GM18511 (cell line): ENCODE measurements around the gene CD300C.
"Not testable (repeated sequence)": the region's sequence is repeated elsewhere in the genome, so short reads cannot be mapped to it uniquely, and the experiment has no call there.

Experiments
- ATAC-seq: cut with Tn5 transposase; IDR thresholded peaks from one replicate; pipeline ENCODE4 v1.9.1; 2021; ENCODE audit warnings: mild to moderate bottlenecking, moderate library complexity; ENCODE audit not compliant: unreplicated experiment

Gene CD300C

GRCh38 chr17:74545843-74546230 lies at the start of gene CD300C:
TSS of gene CD300C (minus strand) at chr17:74546115. CDS start at chr17:74545782, 333 bp downstream.
- ATAC-seq = no peak

GRCh38 chr17:74595037-74595750 lies 49.3 kb upstream of the CD300C start:
- ATAC-seq = no peak

GRCh38 chr17:74592087-74592990 lies 46.4 kb upstream of the CD300C start, which contains the start of gene CD300LD:
TSS of gene CD300LD (minus strand) at chr17:74592283. CDS start at chr17:74592202, 81 bp downstream.
- no peak for ATAC-seq

GRCh38 chr17:74591503-74591902 lies 45.6 kb upstream of the CD300C start:
- no peak for ATAC-seq

- no peak for ATAC-seq
Measured at GRCh38 chr17:74585711-74586110, 39.8 kb upstream of the CD300C start.

- no peak for ATAC-seq
Measured at GRCh38 chr17:74584292-74585060, 38.6 kb upstream of the CD300C start.

- ATAC-seq = no peak
Measured at GRCh38 chr17:74582633-74583032, 36.7 kb upstream of the CD300C start.

GRCh38 chr17:74579900-74580299 lies 34.0 kb upstream of the CD300C start:
- ATAC-seq = no peak

GRCh38 chr17:74578979-74579378 lies 33.1 kb upstream of the CD300C start:
- no peak for ATAC-seq

GRCh38 chr17:74574489-74575142 lies 28.7 kb upstream of the CD300C start:
- ATAC-seq = no peak

GRCh38 chr17:74573635-74574034 lies 27.7 kb upstream of the CD300C start:
- not testable (repeated sequence) for ATAC-seq

- no peak for ATAC-seq
Measured at GRCh38 chr17:74573169-74573568, 27.3 kb upstream of the CD300C start.

- ATAC-seq = no peak
Measured at GRCh38 chr17:74571621-74572270, 25.8 kb upstream of the CD300C start.

GRCh38 chr17:74569020-74570003 lies 23.4 kb upstream of the CD300C start:
- no peak for ATAC-seq

GRCh38 chr17:74568106-74568873 lies 22.4 kb upstream of the CD300C start:
- no peak for ATAC-seq

- ATAC-seq = no peak
Measured at GRCh38 chr17:74567397-74567796, 21.5 kb upstream of the CD300C start, which contains the start of gene CD300H. TSS of gene CD300H (minus strand) at chr17:74567509.

- ATAC-seq = no peak
Measured at GRCh38 chr17:74566132-74566753, 20.3 kb upstream of the CD300C start.

- ATAC-seq = no peak
Measured at GRCh38 chr17:74565126-74565525, 19.2 kb upstream of the CD300C start.
